Measurements from ENCODE around the gene CCDC144A. TPM values are rescaled to one million over a fixed set of nuclear protein-coding genes. Genes with fewer than 3 reads are reported as not detected.

CCDC144A gene
- 0.26 to 1.6 TPM (median 1.5 TPM) in 5 replicates for total RNA-seq (2022; extraction: Qiagen RNA extraction; ENCODE audit: low read depth)

GRCh38 chr17:16689731-16690281 lies at the start of gene CCDC144A:
CCDC144A (plus strand) TSS chr17:16690241; CDS start chr17:16690401, 160 bp downstream.

GRCh38 chr17:16653367-16654041 lies 36.5 kb upstream of the CCDC144A start, which contains the start of gene ZNF624:
ZNF624 (minus strand) TSS chr17:16653850.

Other genes starting within 250 kb of the CCDC144A start
- gene LRRC75A, start 198.0 kb upstream of the CCDC144A start, total RNA-seq (2022; extraction: Qiagen RNA extraction; ENCODE audit: low read depth): 0.54 to 1.2 TPM (median 1.0 TPM) in 5 replicates
- gene ZNF287, start 121.0 kb upstream of the CCDC144A start, total RNA-seq (2022; extraction: Qiagen RNA extraction; ENCODE audit: low read depth): 8.6 to 16.4 TPM (median 14.1 TPM) in 5 replicates
- gene ZNF624, start 36.4 kb upstream of the CCDC144A start, total RNA-seq (2022; extraction: Qiagen RNA extraction; ENCODE audit: low read depth): 2.0 to 3.2 TPM (median 2.1 TPM) in 5 replicates